ENCODE data around the gene MPRIP.

The MPRIP gene

GRCh38 chr17:17018612-17019429, 23.4 kb upstream of the MPRIP start:
- Histone ChIP-seq H3K9ac (ENCODE audit: low read depth, low read length) (no peak overlapping the region), H3K4me1 (ENCODE audit: insufficient read depth, low read length) (peaks cover 23% of the 10 kb centered on the region), H3K4me3 (ENCODE audit: low read depth in 1 of 2, low read length in 2 of 2) (no peak overlapping the region), H3K79me2 (ENCODE audit: insufficient read depth, low read length) (no peaks in the 10 kb centered on the region), H3K27ac (ENCODE audit: low read length) (0 out of 2 replicates have a peak overlapping the region, but pooled peaks have one; percentile 12), H3K27me3 (ENCODE audit: insufficient read depth, low read length, poor library complexity) (no peaks in the 10 kb centered on the region), H3K9me3 (ENCODE audit: insufficient read depth, low read length, severe bottlenecking) (no peaks in the 10 kb centered on the region), H3K4me2 (ENCODE audit: insufficient read depth, low read length) (no peak overlapping the region), H4K20me1 (ENCODE audit: insufficient read depth, low read length) (no peaks in the 10 kb centered on the region), H3K36me3 (ENCODE audit: insufficient read depth, low read length) (no peaks in the 10 kb centered on the region), H2AFZ (ENCODE audit: low read depth, low read length) (no peak overlapping the region)
- TF ChIP-seq CTCF (IDR thresholded peaks at IDR 0.05; ENCODE audit: borderline replicate concordance, extremely low read depth, low read length, poor library complexity, severe bottlenecking) (no peak), EZH2 (IDR thresholded peaks at IDR 0.05; ENCODE audit: borderline replicate concordance, low read depth, low read length, severe bottlenecking) (no peak)
- peak; percentile 15; the same call in 1 of the 3 replicates for ATAC-seq (ENCODE audit: insufficient read depth, low read depth)
- DNase-seq = no peak

- Histone ChIP-seq H3K36me3 (ENCODE audit: insufficient read depth, low read length) (no peaks in the 10 kb centered on the region), H3K4me2 (ENCODE audit: insufficient read depth, low read length) (no peak overlapping the region)
- TF ChIP-seq CTCF (IDR thresholded peaks at IDR 0.05; ENCODE audit: borderline replicate concordance, extremely low read depth, low read length, poor library complexity, severe bottlenecking) = no peak
- no peak for TF ChIP-seq EZH2 (IDR thresholded peaks at IDR 0.05; ENCODE audit: borderline replicate concordance, low read depth, low read length, severe bottlenecking)
Observed at GRCh38 chr17:17019430-17019762, 22.9 kb upstream of the MPRIP start.

GRCh38 chr17:17019891-17020456, 22.3 kb upstream of the MPRIP start:
- no peak overlapping the region for H3K27ac ChIP-seq (ENCODE audit: low read length)
- H4K20me1 ChIP-seq (ENCODE audit: insufficient read depth, low read length) = no peaks in the 10 kb centered on the region
- ATAC-seq (ENCODE audit: insufficient read depth, low read depth) (no peak), DNase-seq (no peak)
- no peak overlapping the region for H2AFZ ChIP-seq (ENCODE audit: low read depth, low read length)
- H3K27me3 ChIP-seq (ENCODE audit: insufficient read depth, low read length, poor library complexity) = no peaks in the 10 kb centered on the region
- no peaks in the 10 kb centered on the region for H3K9me3 ChIP-seq (ENCODE audit: insufficient read depth, low read length, severe bottlenecking)
- no peaks in the 10 kb centered on the region for H3K79me2 ChIP-seq (ENCODE audit: insufficient read depth, low read length)
- no peak overlapping the region for H3K4me2 ChIP-seq (ENCODE audit: insufficient read depth, low read length)
- no peak overlapping the region for H3K9ac ChIP-seq (ENCODE audit: low read depth, low read length)
- no peak overlapping the region for H3K4me3 ChIP-seq (ENCODE audit: low read depth in 1 of 2, low read length in 2 of 2)
- H3K4me1 ChIP-seq (ENCODE audit: insufficient read depth, low read length) = peaks cover 23% of the 10 kb centered on the region
- H3K36me3 ChIP-seq (ENCODE audit: insufficient read depth, low read length) = no peaks in the 10 kb centered on the region
- TF ChIP-seq EZH2 (IDR thresholded peaks at IDR 0.05; ENCODE audit: borderline replicate concordance, low read depth, low read length, severe bottlenecking) (no peak), CTCF (IDR thresholded peaks at IDR 0.05; ENCODE audit: borderline replicate concordance, extremely low read depth, low read length, poor library complexity, severe bottlenecking) (no peak)

More at GRCh38 chr17:17019430-17019762, 22.9 kb upstream of the MPRIP start:
- no peak for ATAC-seq (ENCODE audit: insufficient read depth, low read depth)
- Histone ChIP-seq H3K9ac (ENCODE audit: low read depth, low read length) (no peak overlapping the region), H4K20me1 (ENCODE audit: insufficient read depth, low read length) (no peaks in the 10 kb centered on the region), H3K4me1 (ENCODE audit: insufficient read depth, low read length) (peaks cover 23% of the 10 kb centered on the region), H3K9me3 (ENCODE audit: insufficient read depth, low read length, severe bottlenecking) (no peaks in the 10 kb centered on the region), H3K79me2 (ENCODE audit: insufficient read depth, low read length) (no peaks in the 10 kb centered on the region), H3K27ac (ENCODE audit: low read length) (no peak overlapping the region), H3K4me3 (ENCODE audit: low read depth in 1 of 2, low read length in 2 of 2) (no peak overlapping the region), H3K27me3 (ENCODE audit: insufficient read depth, low read length, poor library complexity) (no peaks in the 10 kb centered on the region), H2AFZ (ENCODE audit: low read depth, low read length) (no peak overlapping the region)
- DNase-seq = no peak

Data from DND-41 (cell line).